ENCODE data around the gene PADI6.

GRCh38 chr1:17433261-17433660 lies 61.3 kb downstream of the PADI6 start:
- TF ChIP-seq CTCF (IDR thresholded peaks at IDR 0.05) (no peak), POLR2A (IDR thresholded peaks at IDR 0.05) (no peak)
